ENCODE measurements around the gene DNAJA3. TPM values are rescaled to one million over a fixed set of nuclear protein-coding genes. Genes with fewer than 3 reads are reported as not detected.

The DNAJA3 gene
- total RNA-seq, 2 experiments from 2014 or later = 93.9 to 102 TPM

DNA sequence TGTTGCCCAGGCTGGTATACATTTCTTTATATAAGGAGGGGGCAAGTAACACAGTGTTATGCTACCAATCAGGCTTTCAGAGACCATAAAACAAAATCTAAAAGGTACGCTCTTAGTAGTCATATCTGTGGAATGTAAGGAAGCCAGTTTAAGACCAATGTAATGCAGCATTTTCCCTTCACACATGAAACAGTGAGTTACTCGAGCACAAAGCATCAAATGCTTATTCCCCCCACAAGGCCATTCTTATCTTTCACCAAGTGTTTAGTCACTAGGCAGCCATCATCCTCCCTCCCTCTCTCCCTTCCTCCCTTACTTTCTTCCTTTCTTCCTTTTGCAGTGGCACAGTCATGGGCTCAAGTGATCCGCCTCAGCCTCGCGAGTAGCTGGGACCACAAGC lies 63.4 kb downstream of the DNAJA3 start:
- CTCF ChIA-PET = interaction anchor here (0.6 to 6.2 kb wide), 4 partner anchors 11 to 270 kb away, joined by 3 to 37 read pairs (median 22); partner anchors contain the start of gene HMOX2
- ATAC-seq (no peak), DNase-seq (no peak)
- Mint-ChIP-seq H3K9me3 (ENCODE audit: low read depth) (no peaks in the 10 kb centered on the region), H3K27ac (peak overlapping the region; percentile 92), H3K27me3 (no peaks in the 10 kb centered on the region), H3K36me3 (ENCODE audit: low read depth) (peaks cover 26% of the 10 kb centered on the region), H3K4me1 (peaks cover 63% of the 10 kb centered on the region), H3K4me3 (no peak overlapping the region)
- POLR2A ChIA-PET = no interaction called here
- intact Hi-C loops (cut with DNase I, micrococcal nuclease) = no loop called here

DNA sequence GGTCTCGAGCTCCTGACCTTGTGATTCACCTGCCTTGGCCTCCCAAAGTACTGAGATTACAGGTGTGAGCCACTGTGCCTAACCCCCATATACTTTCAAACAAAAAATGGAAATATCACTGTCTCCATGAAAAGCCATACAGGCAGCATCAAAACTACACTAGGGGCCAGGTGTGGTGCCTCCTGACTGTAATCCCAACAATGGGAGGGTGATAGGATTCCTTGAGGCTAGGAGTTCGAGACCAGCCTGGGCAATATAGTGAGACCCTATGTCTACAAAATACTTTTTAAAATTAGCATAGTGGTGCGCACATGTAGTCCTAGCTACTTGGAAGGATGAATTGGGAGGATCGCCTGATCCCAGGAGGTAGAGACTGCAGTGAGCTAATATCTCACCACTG lies 66.2 kb downstream of the DNAJA3 start:
- Mint-ChIP-seq H3K4me3 (no peak overlapping the region), H3K36me3 (ENCODE audit: low read depth) (peaks cover 19% of the 10 kb centered on the region), H3K9me3 (ENCODE audit: low read depth) (no peaks in the 10 kb centered on the region), H3K4me1 (peaks cover 73% of the 10 kb centered on the region), H3K27ac (no peak overlapping the region), H3K27me3 (no peaks in the 10 kb centered on the region)
- CTCF ChIA-PET = interaction anchor here (1.1 to 1.9 kb wide), 2 partner anchors 9 to 14 kb away, joined by 3 to 7 read pairs; no protein-coding TSS in a partner anchor
- DNase-seq (no peak), ATAC-seq (no peak)
- intact Hi-C loops (cut with DNase I, micrococcal nuclease) = no loop called here
- POLR2A ChIA-PET = no interaction called here

DNA sequence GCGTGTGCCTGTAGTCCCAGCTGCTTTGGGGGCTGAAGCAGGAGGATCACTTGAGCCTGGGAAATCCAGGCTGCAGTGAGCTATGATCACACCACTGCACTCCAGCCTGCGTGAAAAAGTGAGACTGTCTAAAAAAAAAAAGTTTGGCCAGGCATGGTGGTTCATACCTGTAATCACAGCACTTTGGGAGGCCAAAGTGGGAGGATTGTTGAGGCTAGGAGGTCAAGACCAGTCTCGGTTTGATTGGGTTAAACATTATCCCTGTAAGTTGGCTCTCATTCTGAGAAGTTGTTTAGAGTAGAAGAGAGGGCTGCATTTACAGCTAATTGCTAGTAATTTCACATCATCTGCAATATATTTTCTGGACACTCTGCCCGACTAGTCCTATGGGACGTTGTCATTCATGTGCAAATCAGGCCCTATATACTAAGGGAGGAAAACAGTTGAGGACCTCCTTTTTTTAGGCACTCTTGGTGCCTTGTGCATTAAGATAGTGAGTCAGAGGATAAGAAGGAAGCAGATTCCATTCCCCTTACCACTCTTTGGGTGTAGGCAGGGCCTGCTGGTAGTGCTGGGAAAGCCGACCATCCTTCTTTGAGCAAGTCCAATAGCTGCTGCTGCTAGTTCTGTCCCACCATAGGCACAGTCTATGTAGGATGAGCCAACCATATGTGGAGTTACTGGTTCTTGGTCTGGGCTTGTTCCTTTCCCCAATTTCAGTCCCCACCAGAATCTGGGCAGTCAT lies 69.2 kb downstream of the DNAJA3 start:
- no peak for ATAC-seq
- no peaks in the 10 kb centered on the region for H3K9me3 Mint-ChIP-seq (ENCODE audit: low read depth)
- DNase-seq = no peak
- peak overlapping the region; percentile 14 for H3K27ac Mint-ChIP-seq
- POLR2A ChIA-PET = no interaction called here
- no peaks in the 10 kb centered on the region for H3K27me3 Mint-ChIP-seq
- CTCF ChIA-PET = interaction anchor here (0.6 to 1.4 kb wide), 5 partner anchors 10 to 91 kb away, joined by 4 to 5 read pairs (median 4); no protein-coding TSS in a partner anchor
- no peak overlapping the region for H3K4me3 Mint-ChIP-seq
- H3K4me1 Mint-ChIP-seq = peaks cover 77% of the 10 kb centered on the region
- H3K36me3 Mint-ChIP-seq (ENCODE audit: low read depth) = peaks cover 22% of the 10 kb centered on the region
- intact Hi-C loops (cut with DNase I, micrococcal nuclease) = no loop called here

DNA sequence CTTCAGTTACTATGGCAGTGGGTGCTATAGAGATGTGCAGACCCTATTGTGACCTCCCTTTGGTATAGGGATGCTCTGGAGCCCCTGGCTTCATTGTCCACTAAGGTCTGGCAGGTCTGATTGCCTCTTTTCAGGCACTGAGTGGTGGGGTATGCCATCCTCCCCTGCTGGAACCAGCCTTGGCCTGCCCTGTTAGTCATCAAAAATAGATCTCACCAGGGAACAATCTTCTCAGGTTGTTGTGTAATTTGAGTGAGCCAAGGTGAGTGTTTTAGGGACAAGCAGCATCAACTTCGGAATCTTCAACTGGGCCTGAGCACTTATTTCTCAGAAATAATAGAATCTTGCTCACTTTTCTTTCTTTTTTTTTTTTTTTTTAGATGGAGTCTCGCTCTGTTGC lies 70.1 kb downstream of the DNAJA3 start:
- H3K27me3 Mint-ChIP-seq = no peaks in the 10 kb centered on the region
- H3K9me3 Mint-ChIP-seq (ENCODE audit: low read depth) = no peaks in the 10 kb centered on the region
- ChIA-PET POLR2A (no interaction called here), CTCF (interaction anchor here (1.4 kb wide), 1 partner anchor 10 kb away, joined by 5 read pairs; no protein-coding TSS in a partner anchor)
- ATAC-seq (no peak), DNase-seq (no peak)
- peak overlapping the region; percentile 67 for H3K27ac Mint-ChIP-seq
- intact Hi-C loops (cut with DNase I, micrococcal nuclease) = no loop called here
- H3K36me3 Mint-ChIP-seq (ENCODE audit: low read depth) = peaks cover 22% of the 10 kb centered on the region
- H3K4me1 Mint-ChIP-seq = peaks cover 77% of the 10 kb centered on the region
- H3K4me3 Mint-ChIP-seq = no peak overlapping the region

DNA sequence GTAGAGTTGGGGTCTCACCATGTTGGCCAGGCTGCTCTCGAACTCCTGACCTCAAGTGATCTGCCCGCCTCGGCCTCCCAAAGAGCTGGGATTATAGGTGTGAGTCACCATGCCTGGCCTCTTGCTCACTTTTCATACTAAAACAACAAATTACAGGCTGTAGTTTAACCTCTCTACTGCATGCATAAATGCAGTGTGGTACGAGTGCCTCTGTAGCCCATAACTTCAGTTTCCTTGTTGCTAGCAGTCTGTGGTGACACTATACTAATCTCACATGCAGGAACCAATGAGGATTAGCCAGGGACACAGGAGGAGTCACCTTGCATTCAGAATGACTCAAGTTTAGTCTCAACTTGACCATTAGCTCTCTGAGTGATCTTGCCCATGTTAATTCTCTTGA lies 70.6 kb downstream of the DNAJA3 start:
- Mint-ChIP-seq H3K4me1 (peaks cover 78% of the 10 kb centered on the region), H3K4me3 (no peak overlapping the region), H3K36me3 (ENCODE audit: low read depth) (peaks cover 22% of the 10 kb centered on the region), H3K27ac (peak overlapping the region; percentile 67), H3K27me3 (no peaks in the 10 kb centered on the region), H3K9me3 (ENCODE audit: low read depth) (no peaks in the 10 kb centered on the region)
- POLR2A ChIA-PET = no interaction called here
- DNase-seq = no peak
- peak; percentile 60 for ATAC-seq
- CTCF ChIA-PET = interaction anchor here (0.5 to 1.4 kb wide), 3 partner anchors 9 to 74 kb away, joined by 3 to 5 read pairs (median 3); no protein-coding TSS in a partner anchor
- intact Hi-C loops (cut with DNase I, micrococcal nuclease) = no loop called here

DNA sequence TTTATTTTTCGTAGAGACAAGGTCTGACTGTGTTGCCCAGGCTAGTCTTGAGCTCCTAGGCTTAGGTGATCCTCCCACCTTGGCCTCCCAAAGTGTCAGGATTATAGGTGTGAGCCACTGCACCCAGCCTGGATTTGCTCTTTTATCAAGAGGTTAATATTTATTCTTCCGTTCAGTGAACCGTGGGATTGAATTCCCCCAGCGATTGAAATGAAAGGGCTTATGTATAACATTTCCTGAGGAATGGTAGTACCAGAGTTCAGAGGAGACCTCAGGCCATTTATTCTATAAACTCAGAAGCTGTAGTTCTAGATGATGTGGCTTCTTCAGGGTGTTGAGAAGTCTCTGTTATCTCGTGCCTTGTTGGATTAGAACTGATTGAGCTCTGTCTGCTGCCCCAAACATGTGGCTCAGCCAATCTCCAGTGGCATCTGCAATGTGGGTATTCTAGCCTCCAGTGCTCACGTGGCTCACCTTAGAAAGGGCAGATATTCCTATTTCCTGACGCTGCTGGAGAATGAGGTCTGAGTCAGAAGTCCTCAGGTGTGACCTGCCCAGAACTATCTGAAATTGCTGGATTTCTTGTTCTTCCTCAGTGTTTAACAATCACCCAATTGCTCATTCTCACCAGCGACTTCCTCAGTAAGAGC lies 73.0 kb downstream of the DNAJA3 start:
- H3K27me3 Mint-ChIP-seq = no peaks in the 10 kb centered on the region
- ATAC-seq (no peak), DNase-seq (no peak)
- H3K36me3 Mint-ChIP-seq (ENCODE audit: low read depth) = peaks cover 16% of the 10 kb centered on the region
- no peaks in the 10 kb centered on the region for H3K9me3 Mint-ChIP-seq (ENCODE audit: low read depth)
- H3K4me3 Mint-ChIP-seq = no peak overlapping the region
- peaks cover 82% of the 10 kb centered on the region for H3K4me1 Mint-ChIP-seq
- intact Hi-C loops (cut with DNase I, micrococcal nuclease) = no loop called here
- H3K27ac Mint-ChIP-seq = no peak overlapping the region
- ChIA-PET CTCF (interaction anchor here (0.9 to 4.6 kb wide), 5 partner anchors 9 to 80 kb away, joined by 3 to 33 read pairs (median 6); no protein-coding TSS in a partner anchor), POLR2A (interaction anchor here (1.4 kb wide), 1 partner anchor 21 kb away, joined by 3 read pairs; no protein-coding TSS in a partner anchor)

DNA sequence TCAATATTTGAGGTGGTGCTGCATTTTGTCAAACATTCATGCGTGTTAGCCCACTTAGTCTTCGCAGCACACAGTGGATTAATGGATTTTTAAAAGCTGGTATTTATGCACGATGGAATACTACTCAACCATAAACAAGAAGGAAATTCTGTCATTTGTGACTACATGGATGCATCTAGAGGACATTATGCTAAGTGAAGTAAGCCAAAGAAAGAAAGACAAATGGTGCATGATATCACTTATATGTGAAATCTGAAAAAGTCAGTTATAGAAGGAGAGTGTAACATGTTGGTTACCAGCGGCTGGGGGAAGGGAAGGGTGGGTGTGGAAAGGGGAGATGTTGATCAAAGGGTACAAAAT lies 73.5 kb downstream of the DNAJA3 start:
- POLR2A ChIA-PET = interaction anchor here (1.4 kb wide), 1 partner anchor 21 kb away, joined by 3 read pairs; no protein-coding TSS in a partner anchor
- CTCF ChIA-PET = interaction anchor here (0.9 to 4.6 kb wide), 6 partner anchors 9 to 79 kb away, joined by 3 to 33 read pairs (median 4); no protein-coding TSS in a partner anchor
- Mint-ChIP-seq H3K4me3 (no peak overlapping the region), H3K9me3 (ENCODE audit: low read depth) (no peaks in the 10 kb centered on the region), H3K36me3 (ENCODE audit: low read depth) (peaks cover 16% of the 10 kb centered on the region), H3K27me3 (no peaks in the 10 kb centered on the region), H3K4me1 (peaks cover 85% of the 10 kb centered on the region), H3K27ac (no peak overlapping the region)
- intact Hi-C loops (cut with DNase I, micrococcal nuclease) = no loop called here
- ATAC-seq (no peak), DNase-seq (no peak)

DNA sequence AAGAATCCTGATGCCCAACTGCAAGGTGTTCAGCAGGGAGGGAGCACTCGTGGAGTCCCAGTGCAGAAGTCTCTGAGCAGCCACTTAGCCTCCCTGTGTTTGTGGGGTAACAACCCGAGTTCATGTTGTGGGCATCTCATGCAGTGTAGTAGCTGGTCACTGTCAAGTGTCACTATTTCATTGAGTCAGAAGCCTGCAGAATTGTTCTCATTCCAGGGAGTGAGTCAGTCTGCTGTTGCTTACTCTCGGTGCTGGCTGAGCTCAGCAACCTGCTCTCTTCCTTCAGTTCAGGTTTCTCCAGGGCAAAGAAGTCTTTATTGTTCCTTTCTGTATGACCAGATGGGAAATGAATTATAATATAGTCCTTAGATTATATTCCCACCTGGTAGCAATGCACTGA lies 74.6 kb downstream of the DNAJA3 start:
- H3K36me3 Mint-ChIP-seq (ENCODE audit: low read depth) = peaks cover 16% of the 10 kb centered on the region
- no peak overlapping the region for H3K4me3 Mint-ChIP-seq
- POLR2A ChIA-PET = interaction anchor here (0.7 to 1.4 kb wide), 4 partner anchors 8 to 126 kb away, joined by 3 to 7 read pairs (median 3); no protein-coding TSS in a partner anchor
- DNase-seq (peak; percentile 39), ATAC-seq (peak; percentile 89)
- CTCF ChIA-PET = interaction anchor here (1.0 to 4.6 kb wide), 9 partner anchors 10 to 86 kb away, joined by 3 to 33 read pairs (median 7); no protein-coding TSS in a partner anchor
- peaks cover 82% of the 10 kb centered on the region for H3K4me1 Mint-ChIP-seq
- H3K9me3 Mint-ChIP-seq (ENCODE audit: low read depth) = no peaks in the 10 kb centered on the region
- H3K27ac Mint-ChIP-seq = no peak overlapping the region
- H3K27me3 Mint-ChIP-seq = no peaks in the 10 kb centered on the region
- intact Hi-C loops (cut with DNase I, micrococcal nuclease) = loop anchor here in 1 of 2 experiments (5.0 kb wide), 1 partner anchor 37 kb away; the partner anchor contains the start of gene CDIP1

DNA sequence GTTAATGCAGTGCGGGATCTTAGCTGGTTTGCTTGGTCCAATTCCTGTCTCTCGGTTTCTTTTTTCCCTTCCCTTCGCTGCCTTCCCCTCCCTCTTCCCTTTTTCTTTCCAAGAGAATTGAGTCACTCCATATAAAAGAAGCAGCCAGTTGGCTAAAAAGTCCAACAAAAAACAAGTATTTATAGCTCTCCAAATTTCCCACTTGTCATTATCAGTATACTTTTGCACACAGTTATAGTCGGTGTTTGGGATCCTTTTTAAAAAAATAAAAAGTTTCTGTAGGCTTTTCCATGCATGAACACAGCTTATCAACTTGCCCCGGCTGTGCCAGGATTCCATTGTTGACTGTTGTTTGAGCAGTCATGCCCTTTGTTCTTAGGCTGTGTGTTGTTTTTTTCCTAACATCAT lies 75.4 kb downstream of the DNAJA3 start:
- H3K27ac Mint-ChIP-seq = peak overlapping the region; percentile 65
- DNase-seq (no peak), ATAC-seq (no peak)
- H3K9me3 Mint-ChIP-seq (ENCODE audit: low read depth) = no peaks in the 10 kb centered on the region
- peaks cover 18% of the 10 kb centered on the region for H3K36me3 Mint-ChIP-seq (ENCODE audit: low read depth)
- no peak overlapping the region for H3K4me3 Mint-ChIP-seq
- ChIA-PET CTCF (interaction anchor here (0.7 to 4.6 kb wide), 10 partner anchors 9 to 169 kb away, joined by 3 to 33 read pairs (median 6); no protein-coding TSS in a partner anchor), POLR2A (interaction anchor here (0.6 to 1.2 kb wide), 2 partner anchors 18 to 28 kb away, joined by 3 read pairs; no protein-coding TSS in a partner anchor)
- H3K27me3 Mint-ChIP-seq = no peaks in the 10 kb centered on the region
- peaks cover 84% of the 10 kb centered on the region for H3K4me1 Mint-ChIP-seq
- intact Hi-C loops (cut with DNase I, micrococcal nuclease) = loop anchor here in 1 of 2 experiments (5.0 kb wide), 1 partner anchor 36 kb away; the partner anchor contains the start of gene CDIP1

DNA sequence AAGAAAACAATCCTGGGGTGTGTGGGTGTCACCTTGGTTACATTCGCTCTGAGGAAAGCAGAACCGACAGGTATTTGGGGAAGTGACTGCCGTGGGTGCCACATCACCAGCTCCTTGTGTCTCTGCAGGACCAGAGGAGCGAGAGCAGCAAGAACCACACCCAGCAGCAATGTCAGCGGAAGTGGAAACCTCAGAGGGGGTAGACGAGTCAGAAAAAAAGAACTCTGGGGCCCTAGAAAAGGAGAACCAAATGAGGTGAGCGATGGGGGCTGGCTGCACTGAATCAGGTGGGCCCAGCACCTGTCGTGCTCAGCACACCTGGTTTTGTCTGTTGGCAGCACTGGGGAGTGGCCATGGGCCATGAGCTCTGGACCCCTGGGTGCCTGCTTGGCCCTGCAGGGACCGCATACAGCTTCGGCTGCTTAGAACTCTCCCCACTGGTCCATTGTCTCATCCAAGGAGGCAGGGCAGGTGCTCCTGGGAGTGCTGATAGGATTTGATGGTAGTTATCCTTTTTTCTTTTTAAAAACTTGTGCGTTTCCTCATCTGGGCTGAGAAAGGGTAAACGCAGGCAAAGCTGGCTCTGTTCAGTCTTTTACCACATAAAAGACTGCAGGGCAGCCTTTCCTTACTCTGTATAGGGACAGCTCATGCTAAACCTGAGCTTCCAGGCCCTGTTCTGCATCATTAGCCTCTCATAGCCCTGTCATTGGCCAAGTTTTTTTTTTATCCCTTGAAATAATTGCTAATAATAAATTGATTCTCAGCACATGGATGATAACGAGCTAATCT lies 79.9 kb downstream of the DNAJA3 start:
- POLR2A ChIA-PET = interaction anchor here (0.5 to 1.3 kb wide), 7 partner anchors 18 to 426 kb away, joined by 3 to 5 read pairs (median 3); partner anchors contain the start of genes HMOX2 and NMRAL1
- Mint-ChIP-seq H3K4me1 (peaks cover 56% of the 10 kb centered on the region), H3K27ac (peak overlapping the region; percentile 81), H3K27me3 (no peaks in the 10 kb centered on the region), H3K36me3 (ENCODE audit: low read depth) (peaks cover 39% of the 10 kb centered on the region), H3K4me3 (peak overlapping the region; percentile 62), H3K9me3 (ENCODE audit: low read depth) (no peaks in the 10 kb centered on the region)
- DNase-seq = peak; percentile 84
- CTCF ChIA-PET = interaction anchor here (0.6 to 6.0 kb wide), 27 partner anchors 9 to 195 kb away, joined by 3 to 77 read pairs (median 5); partner anchors contain the start of genes C16orf96, CDIP1, HMOX2 and MGRN1
- peak; percentile 90 for ATAC-seq
- intact Hi-C loops (cut with DNase I, micrococcal nuclease) = loop anchor here (1.0 to 5.0 kb wide), 4 partner anchors 43 to 452 kb away; partner anchors contain the start of genes MGRN1 (in 1 of the 2) and SEC14L5 (in 1 of the 2)
